ENCODE measurements around the gene LMNTD2.

DNA sequence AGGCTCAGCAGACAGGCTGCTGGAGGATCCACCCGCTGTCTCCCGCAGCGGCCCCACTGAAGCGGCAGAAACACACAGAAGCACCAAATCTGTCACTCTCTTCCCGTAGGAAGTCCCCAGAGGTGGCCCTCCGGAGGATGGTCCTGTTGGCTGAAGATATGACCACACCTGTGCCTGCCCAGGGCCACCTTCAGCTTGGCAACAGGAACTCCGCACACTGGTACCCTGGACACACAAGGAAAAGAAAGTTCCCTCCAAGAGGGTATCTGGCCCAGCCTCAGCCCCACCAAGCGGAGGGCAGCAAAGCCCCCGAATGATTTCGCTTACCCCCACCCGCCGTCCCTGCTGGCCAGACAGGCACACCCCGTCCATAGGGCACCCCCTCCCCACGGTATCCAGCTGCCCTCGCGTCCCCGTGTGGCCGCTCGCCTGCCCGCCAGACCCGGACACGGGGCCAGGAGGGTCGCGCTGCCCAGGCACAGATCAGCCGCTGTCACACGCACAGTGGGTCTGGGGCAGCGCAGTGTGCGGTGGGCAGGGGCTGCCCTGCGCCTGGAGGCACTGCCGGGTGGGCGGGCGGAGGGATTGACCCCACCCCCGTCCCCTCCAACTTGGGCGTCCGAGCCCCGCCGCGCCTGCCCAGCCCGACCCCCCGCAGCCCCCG is 7.2 kb upstream of the LMNTD2 start:
- TF ChIP-seq POLR2A (IDR thresholded peaks at IDR 0.05) (no peak), CTCF (IDR thresholded peaks at IDR 0.05) (no peak), POLR2AphosphoS5 (IDR thresholded peaks at IDR 0.05) (no peak)
